B cell (primary cell): ENCODE data around the gene SLC12A4.

ENCODE experiments used
- EZH2 ChIP-seq: IDR thresholded peaks from 2 replicates; pipeline ENCODE4 v1.6.1; 2012; ENCODE audit warnings: borderline replicate concordance, low read depth, mild to moderate bottlenecking, moderate library complexity, low read length; ENCODE audit not compliant: insufficient read depth, poor library complexity, severe bottlenecking
- TF ChIP-seq, protein P1 (sequence below): fragments of 200-600 bp; IDR thresholded peaks from one replicate; pipeline ENCODE4 v1.8.0; 2022; ENCODE audit warnings: antibody characterized with exemption, mild to moderate bottlenecking

DNA sequence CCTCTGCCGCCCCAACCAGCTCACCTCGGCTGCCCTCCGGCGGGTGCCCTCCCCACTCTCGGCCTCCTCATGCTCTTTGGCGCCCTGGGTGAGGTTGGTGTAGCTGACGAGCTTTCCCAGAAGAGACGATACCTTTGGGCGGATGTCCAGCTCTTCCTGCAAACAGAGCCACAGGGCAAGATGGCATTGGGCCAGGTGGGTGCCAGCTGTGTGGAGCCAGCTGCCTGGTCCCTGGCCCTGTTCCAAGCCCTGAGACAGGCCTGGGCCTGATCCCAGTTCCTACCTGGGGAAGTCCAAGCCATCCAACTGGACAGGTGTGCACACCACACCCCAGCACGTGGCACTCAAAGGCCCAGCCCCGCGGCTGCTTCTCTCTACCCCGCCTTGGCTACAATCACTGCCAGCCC, 6.9 kb downstream of the SLC12A4 start:
- no peak for TF ChIP-seq EZH2
- TF ChIP-seq, protein P1, sequence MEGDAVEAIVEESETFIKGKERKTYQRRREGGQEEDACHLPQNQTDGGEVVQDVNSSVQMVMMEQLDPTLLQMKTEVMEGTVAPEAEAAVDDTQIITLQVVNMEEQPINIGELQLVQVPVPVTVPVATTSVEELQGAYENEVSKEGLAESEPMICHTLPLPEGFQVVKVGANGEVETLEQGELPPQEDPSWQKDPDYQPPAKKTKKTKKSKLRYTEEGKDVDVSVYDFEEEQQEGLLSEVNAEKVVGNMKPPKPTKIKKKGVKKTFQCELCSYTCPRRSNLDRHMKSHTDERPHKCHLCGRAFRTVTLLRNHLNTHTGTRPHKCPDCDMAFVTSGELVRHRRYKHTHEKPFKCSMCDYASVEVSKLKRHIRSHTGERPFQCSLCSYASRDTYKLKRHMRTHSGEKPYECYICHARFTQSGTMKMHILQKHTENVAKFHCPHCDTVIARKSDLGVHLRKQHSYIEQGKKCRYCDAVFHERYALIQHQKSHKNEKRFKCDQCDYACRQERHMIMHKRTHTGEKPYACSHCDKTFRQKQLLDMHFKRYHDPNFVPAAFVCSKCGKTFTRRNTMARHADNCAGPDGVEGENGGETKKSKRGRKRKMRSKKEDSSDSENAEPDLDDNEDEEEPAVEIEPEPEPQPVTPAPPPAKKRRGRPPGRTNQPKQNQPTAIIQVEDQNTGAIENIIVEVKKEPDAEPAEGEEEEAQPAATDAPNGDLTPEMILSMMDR: no peak
